Memory B cell (primary cell): ENCODE data around the gene CIBAR2.
A peak's percentile ranks its signal among the peaks of the same experiment; 100 is the strongest.

ENCODE experiments used
- ATAC-seq: fragments of 150-1000 bp; cut with Tn5 transposase; 2 replicates; pipeline ENCODE4 v1.10.0; 2021; ENCODE audit warnings: low read depth, mild to moderate bottlenecking, moderate library complexity
- DNase-seq, 2 donors: peaks; one replicate each; pipeline ENCODE4 v3.0.0; 2022; ENCODE audit warnings: low spot score in 2 of 2
- H3K27ac Mint-ChIP-seq: one replicate; pipeline ENCODE4 v1.8.0; 2022; ENCODE audit warnings: mild to moderate bottlenecking, moderate library complexity, mixed read lengths
- H3K27me3 Mint-ChIP-seq: one replicate; pipeline ENCODE4 v1.8.0; 2022; ENCODE audit warnings: mixed read lengths
- H3K36me3 Mint-ChIP-seq: one replicate; pipeline ENCODE4 v1.8.0; 2022; ENCODE audit warnings: mild to moderate bottlenecking, mixed read lengths
- H3K4me1 Mint-ChIP-seq: one replicate; pipeline ENCODE4 v1.8.0; 2022; ENCODE audit warnings: mixed read lengths
- H3K4me3 Mint-ChIP-seq: one replicate; pipeline ENCODE4 v1.8.0; 2022; ENCODE audit warnings: mild to moderate bottlenecking, moderate library complexity, mixed read lengths
- H3K9me3 Mint-ChIP-seq: one replicate; pipeline ENCODE4 v1.8.0; 2022; ENCODE audit warnings: mixed read lengths

Gene CIBAR2

DNA sequence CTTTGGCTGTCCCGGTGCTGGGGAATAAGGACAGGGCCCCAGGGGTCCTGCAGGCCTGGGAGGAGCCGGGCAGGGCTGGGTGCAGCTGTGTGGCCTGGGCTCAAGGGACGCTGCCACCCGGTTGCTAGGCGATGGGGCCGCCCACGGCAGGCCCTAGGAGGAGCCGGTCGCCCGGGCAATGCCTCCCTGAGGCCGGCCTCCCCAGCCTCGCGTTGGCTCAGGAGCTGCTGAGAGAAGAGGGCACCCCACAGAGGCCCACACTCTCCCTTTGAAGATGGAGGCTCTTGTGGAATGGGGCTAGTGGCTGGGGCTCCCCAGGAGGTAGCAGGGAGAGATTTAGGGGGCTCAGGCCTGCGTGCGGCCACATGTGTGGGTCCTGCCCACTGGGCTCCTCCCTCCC is at the start of gene CIBAR2:
Gene CIBAR2 (minus strand): TSS at position 109 of the 400 bp plus-strand sequence. CDS start 120 bp downstream, outside the sequence.
- no peak within 1 kb of the TSS for H3K27ac Mint-ChIP-seq
- H3K27me3 Mint-ChIP-seq: peaks cover 4% of the 10 kb centered on the region
- H3K9me3 Mint-ChIP-seq: no peaks in the 10 kb centered on the region
- no peaks in the 10 kb centered on the region for H3K36me3 Mint-ChIP-seq
- ATAC-seq (no peak), DNase-seq (no peak)
- peaks cover 4% of the 10 kb centered on the region for H3K4me1 Mint-ChIP-seq
- H3K4me3 Mint-ChIP-seq: no peak within 1 kb of the TSS

DNA sequence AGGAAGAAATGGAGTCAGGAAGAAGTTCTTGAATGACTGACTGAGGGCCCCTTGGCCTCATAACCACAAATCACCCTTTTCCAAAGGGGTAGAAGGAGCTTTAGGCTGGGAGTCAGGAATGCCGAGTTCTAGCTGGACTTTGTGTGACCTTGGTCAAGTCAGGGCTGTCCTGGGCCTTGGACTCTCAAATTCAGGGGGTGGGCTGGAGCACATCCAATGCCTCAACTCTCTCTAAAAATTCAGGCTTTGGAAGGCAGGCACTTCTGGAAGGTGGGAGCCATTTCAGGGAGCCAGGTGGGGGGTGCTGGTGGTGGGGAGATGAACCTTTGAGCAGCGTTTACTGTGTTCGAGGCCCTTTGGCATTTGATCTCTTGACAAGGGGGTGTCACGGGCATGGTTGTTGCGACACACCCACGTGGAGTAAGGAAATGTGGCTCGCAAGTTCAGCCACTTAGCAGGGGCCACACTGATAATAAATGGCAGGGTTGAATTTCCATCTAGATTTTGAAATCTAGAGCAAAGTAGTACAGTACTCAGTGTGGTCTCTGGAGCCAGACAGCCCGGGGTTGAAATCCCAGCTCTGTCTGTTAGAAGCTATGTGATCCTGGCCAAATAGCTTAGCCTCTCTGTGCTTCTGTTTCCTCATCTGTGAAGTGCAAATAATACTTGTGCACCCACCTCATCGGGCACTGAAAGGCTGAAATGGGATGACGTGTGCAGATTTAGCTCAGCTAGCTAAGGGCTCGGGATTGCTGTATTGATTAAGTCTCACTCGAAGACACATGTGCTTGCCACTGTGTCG is 47.1 kb upstream of the CIBAR2 start:
- peaks cover 15% of the 10 kb centered on the region for H3K27me3 Mint-ChIP-seq
- DNase-seq (no peak), ATAC-seq (no peak)
- peaks cover 13% of the 10 kb centered on the region for H3K4me1 Mint-ChIP-seq
- no peak overlapping the region for H3K4me3 Mint-ChIP-seq
- H3K36me3 Mint-ChIP-seq: no peaks in the 10 kb centered on the region
- H3K27ac Mint-ChIP-seq: no peak overlapping the region
- H3K9me3 Mint-ChIP-seq: no peaks in the 10 kb centered on the region

DNA sequence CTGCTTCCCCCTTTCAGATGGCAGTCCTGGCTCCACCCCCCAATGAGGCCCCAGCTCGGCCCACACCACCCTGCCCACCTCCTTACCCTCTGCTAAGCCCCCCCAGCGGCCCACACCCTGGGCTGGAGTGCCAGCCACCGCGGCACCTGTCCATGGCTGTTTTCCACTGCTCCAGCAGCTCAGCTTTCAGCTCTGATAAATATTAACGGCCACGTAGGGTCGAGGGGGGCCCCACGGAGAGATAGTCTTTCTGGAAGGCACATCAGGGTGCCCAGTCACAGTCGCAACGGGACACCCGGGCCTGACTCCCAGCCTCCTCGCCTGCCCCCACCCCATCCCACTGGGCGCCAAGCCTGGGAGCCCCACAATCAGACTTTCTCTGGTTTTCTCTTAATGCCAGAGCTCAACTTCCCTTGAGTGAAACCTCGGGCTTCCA is 46.5 kb upstream of the CIBAR2 start:
- Mint-ChIP-seq H3K4me3 (peak overlapping the region; percentile 18), H3K27ac (no peak overlapping the region), H3K9me3 (no peaks in the 10 kb centered on the region), H3K36me3 (no peaks in the 10 kb centered on the region), H3K27me3 (peaks cover 15% of the 10 kb centered on the region), H3K4me1 (peaks cover 13% of the 10 kb centered on the region)
- ATAC-seq (no peak), DNase-seq (no peak)

DNA sequence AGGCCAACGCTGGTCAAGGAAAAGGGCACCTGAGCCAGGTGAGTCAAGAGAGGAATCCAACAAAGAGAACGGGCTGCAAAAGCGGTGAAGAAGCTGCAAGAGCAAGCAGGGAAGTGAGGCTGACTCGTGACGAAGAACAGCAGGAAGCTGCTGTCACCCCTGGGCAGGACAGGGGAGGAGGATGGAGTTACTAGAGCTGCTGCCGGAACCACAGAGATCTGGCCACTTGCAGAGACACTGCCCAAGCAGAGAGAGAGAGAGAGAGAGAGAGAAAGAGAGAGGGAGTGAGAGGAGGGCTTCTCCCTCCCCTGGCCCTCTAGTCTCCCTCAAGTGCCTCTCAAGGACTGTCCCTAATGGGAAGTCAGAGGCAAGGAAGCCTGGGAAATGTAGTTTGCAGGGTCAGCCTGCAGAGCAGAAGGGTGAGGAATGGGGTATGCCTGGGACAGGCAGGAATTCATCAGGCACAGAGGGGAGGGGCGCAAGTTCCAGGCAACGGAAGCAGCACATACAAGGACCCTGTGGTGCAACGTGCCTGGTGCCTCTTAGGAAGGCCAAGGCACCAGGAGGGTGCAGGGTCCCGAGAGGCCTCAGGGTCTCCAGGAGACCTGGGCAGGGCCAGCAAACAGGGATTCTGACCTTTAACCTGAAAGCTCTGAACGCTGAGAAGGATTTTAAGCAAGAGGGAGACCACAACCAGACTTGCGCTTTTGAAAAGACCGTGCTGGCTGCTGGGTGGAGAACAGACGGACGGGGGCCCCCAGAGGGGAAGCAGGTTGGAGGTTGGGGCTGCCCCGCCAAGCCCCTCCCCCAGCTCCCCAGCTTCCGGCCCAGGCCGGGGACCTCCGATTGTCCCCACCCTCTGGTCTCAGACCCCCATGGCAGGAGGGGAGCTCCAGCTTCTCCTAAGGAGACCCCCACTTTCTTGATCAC is 45.8 kb upstream of the CIBAR2 start:
- H3K27ac Mint-ChIP-seq: peak overlapping the region; percentile 43
- H3K36me3 Mint-ChIP-seq: no peaks in the 10 kb centered on the region
- no peaks in the 10 kb centered on the region for H3K9me3 Mint-ChIP-seq
- H3K4me3 Mint-ChIP-seq: peak overlapping the region; percentile 83
- no peak for ATAC-seq
- DNase-seq: no peak
- peaks cover 14% of the 10 kb centered on the region for H3K27me3 Mint-ChIP-seq
- H3K4me1 Mint-ChIP-seq: peaks cover 13% of the 10 kb centered on the region

DNA sequence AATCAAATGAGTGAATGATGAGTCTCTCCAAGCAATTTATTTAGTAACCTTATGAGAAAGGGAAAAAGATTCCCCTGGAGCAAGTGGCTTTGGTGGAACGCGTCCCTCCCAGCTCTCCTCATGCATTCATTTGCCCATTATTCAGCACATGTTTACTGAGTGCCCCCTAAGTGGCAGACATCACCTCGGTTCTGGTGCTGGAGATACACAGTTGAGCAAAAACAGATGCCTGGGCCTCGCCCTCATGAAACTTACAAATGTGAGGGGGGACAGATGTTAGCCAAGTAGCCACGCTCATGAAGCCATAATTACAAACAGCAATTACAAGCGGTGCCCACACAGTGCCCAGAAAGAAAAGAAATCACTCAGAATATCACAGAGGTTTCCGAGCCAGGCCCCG is 45.1 kb upstream of the CIBAR2 start:
- Mint-ChIP-seq H3K36me3 (no peaks in the 10 kb centered on the region), H3K27me3 (peaks cover 14% of the 10 kb centered on the region), H3K4me3 (peak overlapping the region; percentile 83), H3K9me3 (no peaks in the 10 kb centered on the region), H3K27ac (peak overlapping the region; percentile 43), H3K4me1 (peaks cover 13% of the 10 kb centered on the region)
- DNase-seq: no peak
- ATAC-seq: no peak

DNA sequence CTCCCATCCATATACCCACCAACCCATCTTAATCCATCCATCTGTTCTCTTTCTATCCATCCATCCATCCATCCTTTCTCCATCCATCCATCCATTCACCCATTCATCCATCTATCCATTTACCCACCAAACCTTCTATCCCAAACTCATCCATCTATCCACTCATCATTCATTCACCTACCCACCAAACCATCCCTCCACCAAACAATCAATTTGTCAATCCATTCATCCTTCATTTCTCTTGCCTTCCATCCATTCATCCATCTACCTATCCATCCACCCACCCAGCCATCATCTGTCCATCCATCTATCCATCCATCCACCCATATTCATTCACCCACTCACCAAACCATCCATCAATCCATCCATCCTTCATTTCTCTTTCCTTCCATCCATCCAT is 44.6 kb upstream of the CIBAR2 start:
- no peak for DNase-seq
- Mint-ChIP-seq H3K4me1 (peaks cover 13% of the 10 kb centered on the region), H3K36me3 (no peaks in the 10 kb centered on the region), H3K27me3 (peaks cover 14% of the 10 kb centered on the region), H3K27ac (no peak overlapping the region), H3K4me3 (no peak overlapping the region), H3K9me3 (no peaks in the 10 kb centered on the region)
- ATAC-seq: no peak

DNA sequence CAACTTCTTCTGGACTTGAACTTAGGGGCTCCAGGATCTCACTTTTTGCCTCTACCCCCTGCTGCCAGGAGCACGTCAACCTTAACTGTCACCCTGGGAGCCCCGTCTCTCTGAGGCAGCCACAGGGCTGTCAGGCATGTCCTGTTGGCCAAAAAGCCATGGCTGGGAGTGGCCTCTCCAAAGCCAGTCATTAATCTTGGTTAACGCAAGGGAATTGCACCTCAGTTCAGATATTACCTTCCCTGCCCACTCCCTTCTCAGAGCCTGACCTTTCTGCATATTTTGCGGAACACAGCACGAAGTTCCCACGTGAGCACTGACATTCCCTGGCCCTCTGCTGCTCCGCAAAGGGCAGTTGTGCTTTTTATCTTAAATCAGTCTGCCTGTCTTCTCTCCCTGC is 44.2 kb upstream of the CIBAR2 start:
- H3K27ac Mint-ChIP-seq: no peak overlapping the region
- H3K9me3 Mint-ChIP-seq: no peaks in the 10 kb centered on the region
- H3K27me3 Mint-ChIP-seq: peaks cover 11% of the 10 kb centered on the region
- ATAC-seq: no peak
- H3K36me3 Mint-ChIP-seq: no peaks in the 10 kb centered on the region
- H3K4me1 Mint-ChIP-seq: peaks cover 13% of the 10 kb centered on the region
- DNase-seq: no peak
- H3K4me3 Mint-ChIP-seq: no peak overlapping the region

DNA sequence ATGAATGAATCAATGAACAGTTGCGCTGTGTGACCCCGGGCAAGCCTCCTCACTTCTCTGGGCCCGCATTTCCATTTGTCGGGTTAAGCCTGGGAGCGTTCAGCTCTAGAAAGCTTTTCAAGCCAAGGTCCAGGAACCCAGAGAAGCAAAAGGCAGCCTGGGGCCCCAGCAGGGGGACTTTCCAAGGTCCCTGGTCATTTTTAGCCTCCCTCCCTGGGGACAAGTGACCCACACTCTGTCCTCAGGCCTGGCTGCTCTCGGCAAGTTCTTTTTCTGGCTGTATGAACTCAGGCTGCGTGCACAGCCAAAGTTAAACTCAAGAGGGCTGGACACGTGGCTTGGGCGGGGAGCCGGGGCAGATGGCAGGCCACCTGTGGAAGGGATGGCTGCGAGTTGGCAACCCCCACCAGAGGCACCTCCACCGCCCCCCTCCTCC is 41.4 kb upstream of the CIBAR2 start:
- Mint-ChIP-seq H3K36me3 (no peaks in the 10 kb centered on the region), H3K27ac (no peak overlapping the region), H3K4me3 (no peak overlapping the region), H3K4me1 (peaks cover 19% of the 10 kb centered on the region), H3K27me3 (peaks cover 22% of the 10 kb centered on the region), H3K9me3 (no peaks in the 10 kb centered on the region)
- ATAC-seq: no peak
- DNase-seq: no peak

DNA sequence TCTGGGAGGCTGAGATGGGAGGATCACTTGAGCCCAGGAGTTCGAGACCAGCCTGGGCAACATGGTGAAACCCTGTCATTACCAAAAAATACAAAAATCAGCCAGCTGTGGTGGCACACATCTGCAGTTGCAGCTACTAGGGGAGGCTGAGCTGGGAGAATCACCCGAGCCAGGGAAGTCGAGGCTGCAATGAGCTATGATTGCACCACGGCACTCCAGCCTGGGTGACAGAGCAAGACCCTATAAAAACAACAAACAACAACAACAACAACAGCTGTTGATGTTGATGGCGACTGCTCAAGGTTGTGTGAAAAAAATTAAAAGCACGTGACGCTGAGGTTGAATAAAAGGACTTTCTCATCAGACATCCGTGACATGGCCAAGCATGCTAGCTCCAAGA is 40.8 kb upstream of the CIBAR2 start:
- Mint-ChIP-seq H3K27me3 (peaks cover 21% of the 10 kb centered on the region), H3K4me1 (peaks cover 17% of the 10 kb centered on the region), H3K36me3 (no peaks in the 10 kb centered on the region), H3K9me3 (no peaks in the 10 kb centered on the region), H3K27ac (no peak overlapping the region), H3K4me3 (no peak overlapping the region)
- DNase-seq (no peak), ATAC-seq (no peak)

DNA sequence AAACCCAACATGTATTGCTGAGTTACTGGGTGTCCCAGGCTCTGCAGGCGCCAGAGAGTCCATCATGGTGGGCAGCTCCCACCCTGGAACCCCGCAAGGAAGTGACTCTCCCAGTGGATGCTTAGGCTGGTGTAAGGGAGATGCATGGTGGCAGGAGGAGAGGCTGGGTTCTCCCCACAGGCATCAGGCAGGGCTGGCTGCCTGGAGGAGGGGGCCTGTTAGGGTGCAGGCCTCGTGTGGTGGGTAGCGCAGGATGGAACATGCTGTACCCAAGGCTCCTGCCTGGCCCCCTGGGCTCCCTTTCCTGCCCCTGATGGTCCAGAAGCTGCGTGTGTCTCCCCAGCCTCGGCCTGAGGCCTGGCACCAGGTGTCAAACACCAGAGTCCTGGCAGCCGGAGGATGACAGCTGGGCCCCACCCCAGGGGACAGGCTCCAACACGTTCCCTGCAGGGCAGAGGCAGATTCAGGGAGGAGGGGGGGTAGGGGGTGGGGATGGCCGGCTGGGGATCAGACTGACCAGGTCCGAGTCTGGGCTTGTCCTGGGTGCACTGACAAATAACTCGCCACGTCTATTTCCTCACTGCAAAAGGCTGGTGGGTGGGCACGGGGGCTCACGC is 40.2 kb upstream of the CIBAR2 start:
- Mint-ChIP-seq H3K9me3 (no peaks in the 10 kb centered on the region), H3K27me3 (peaks cover 16% of the 10 kb centered on the region), H3K4me1 (peaks cover 12% of the 10 kb centered on the region), H3K27ac (no peak overlapping the region), H3K4me3 (no peak overlapping the region), H3K36me3 (no peaks in the 10 kb centered on the region)
- no peak for DNase-seq
- no peak for ATAC-seq

DNA sequence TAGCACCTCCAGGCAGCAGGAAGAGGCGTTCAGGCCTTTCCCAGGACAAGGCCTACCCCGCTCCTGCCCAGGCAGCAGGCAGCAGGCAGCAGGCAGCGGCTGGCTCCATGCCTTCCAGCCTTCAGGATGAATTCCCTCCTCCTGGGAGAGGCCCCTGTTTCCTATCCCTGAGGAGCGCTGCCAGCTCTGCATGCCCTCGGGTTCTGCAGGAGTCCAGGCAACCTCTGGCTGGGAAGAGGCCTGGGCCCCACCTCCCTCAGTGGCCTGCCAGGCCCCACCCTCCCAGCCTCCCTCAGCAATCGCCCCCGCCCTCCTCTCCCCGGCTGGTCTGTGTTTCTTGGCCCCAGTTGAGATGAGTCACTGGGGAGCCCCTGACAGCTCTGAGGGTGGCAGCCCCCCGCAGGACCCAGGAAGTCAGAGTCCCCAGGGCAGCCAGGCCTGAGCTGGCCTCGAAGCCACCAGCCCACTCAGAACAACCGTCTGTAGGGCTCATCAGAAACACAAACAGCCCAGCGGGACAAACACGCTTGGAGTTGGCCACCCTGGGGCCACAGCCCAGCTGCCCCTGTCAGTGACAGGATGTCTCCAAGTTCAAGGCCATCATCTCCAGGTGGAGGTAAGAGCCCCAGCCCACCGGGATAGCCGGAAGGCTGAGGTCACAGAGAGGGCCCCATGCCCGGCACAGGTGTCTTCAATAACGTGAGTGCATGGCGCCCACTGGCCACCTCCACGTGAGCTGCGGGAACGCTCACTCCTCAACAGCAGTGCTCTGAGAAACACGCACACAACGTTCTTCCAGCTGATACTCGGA is 39.5 kb upstream of the CIBAR2 start:
- Mint-ChIP-seq H3K36me3 (no peaks in the 10 kb centered on the region), H3K4me3 (no peak overlapping the region), H3K27me3 (peaks cover 14% of the 10 kb centered on the region), H3K9me3 (no peaks in the 10 kb centered on the region), H3K27ac (no peak overlapping the region), H3K4me1 (peaks cover 7% of the 10 kb centered on the region)
- no peak for DNase-seq
- no peak for ATAC-seq

DNA sequence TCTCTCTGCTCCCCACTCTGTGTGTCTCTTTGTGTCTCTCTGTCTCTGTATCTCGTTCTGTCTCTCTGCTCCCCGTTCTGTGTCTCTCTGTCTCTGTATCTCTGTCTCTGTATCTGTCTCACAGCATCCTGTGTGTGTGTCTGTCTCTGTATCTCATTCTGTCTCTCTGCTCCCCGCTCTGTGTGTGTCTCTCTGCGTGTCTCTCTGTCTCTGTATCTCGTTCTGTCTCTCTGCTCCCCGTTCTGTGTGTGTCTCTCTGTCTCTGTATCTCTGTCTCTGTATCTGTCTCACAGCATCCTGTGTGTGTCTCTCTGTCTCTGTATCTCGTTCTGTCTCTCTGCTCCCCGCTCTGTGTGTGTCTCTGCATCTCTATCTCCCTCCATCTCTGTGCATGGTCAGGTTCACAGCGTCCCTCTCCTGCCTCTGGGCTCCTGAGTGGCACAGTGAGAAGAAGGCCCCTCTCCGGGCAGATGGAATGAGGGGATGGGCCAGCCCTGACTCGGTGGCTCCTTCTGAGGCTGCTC is 38.9 kb upstream of the CIBAR2 start:
- H3K4me3 Mint-ChIP-seq: no peak overlapping the region
- ATAC-seq (no peak), DNase-seq (no peak)
- no peak overlapping the region for H3K27ac Mint-ChIP-seq
- H3K27me3 Mint-ChIP-seq: peaks cover 13% of the 10 kb centered on the region
- H3K9me3 Mint-ChIP-seq: no peaks in the 10 kb centered on the region
- H3K4me1 Mint-ChIP-seq: peaks cover 6% of the 10 kb centered on the region
- no peaks in the 10 kb centered on the region for H3K36me3 Mint-ChIP-seq

DNA sequence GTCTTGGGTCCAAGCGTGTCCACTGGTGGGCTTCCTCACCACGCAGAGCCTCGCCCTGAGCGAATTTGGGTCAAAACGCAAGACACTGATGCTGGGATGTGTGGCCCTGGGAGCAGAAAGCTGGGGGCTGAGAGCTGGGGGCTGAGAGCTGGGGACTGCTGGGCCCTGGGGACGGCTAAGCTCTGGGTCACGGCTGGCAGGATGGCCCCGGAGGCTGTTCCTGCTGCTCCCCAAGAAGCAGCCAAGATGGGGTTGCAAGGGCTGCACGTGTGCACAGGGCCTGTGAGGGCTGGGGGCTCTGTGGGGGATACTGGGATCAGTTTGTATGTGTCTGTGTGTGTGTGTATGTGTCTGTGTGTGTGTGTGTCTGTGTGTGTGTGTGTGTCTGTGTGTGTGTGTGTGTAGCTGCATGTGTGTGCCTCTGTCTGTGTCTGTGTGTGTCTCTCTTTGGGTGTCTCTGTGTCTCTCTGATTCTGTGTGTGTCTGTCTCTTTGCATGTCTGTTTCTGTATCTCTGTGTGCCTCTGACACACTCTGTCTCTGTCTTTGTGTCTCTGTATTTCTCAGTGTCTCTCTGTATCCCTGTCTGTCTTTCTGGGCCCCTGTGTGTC is 38.2 kb upstream of the CIBAR2 start:
- no peak for DNase-seq
- Mint-ChIP-seq H3K4me3 (no peak overlapping the region), H3K27ac (no peak overlapping the region), H3K27me3 (peaks cover 15% of the 10 kb centered on the region), H3K9me3 (no peaks in the 10 kb centered on the region), H3K4me1 (peaks cover 6% of the 10 kb centered on the region), H3K36me3 (no peaks in the 10 kb centered on the region)
- ATAC-seq: no peak
